HepG2 (cell line): ENCODE data around the gene MED22. TPM values are rescaled to one million over a fixed set of nuclear protein-coding genes. Genes with fewer than 3 reads are reported as not detected.
"Not testable (repeated sequence)": the region's sequence is repeated elsewhere in the genome, so short reads cannot be mapped to it uniquely, and the experiment has no call there.

Experiments
- ATAC-seq: fragments of 200-7000 bp; cut with Tn5 transposase; 3 replicates; pipeline ENCODE4 v1.9.1; 2020; ENCODE audit warnings: mild to moderate bottlenecking, moderate library complexity
- BruUV-seq: library from RNA; stranded (reverse); fragments of 400-500 nt; replicated peaks from 2 replicates; lab custom pipeline; 2021; lab: Mats Ljungman, UMichigan
- CTCF ChIA-PET: fragments of 300-600 bp; formaldehyde crosslinking; extraction: SDS; loops from one replicate; lab custom pipeline; 2021; ENCODE audit warnings: low total read pairs, inconsistent platforms, low intra/inter-chr PET ratio; lab: Yijun Ruan, JAX
- POLR2A ChIA-PET: fragments of 350-600 bp; sonication (Branson Sonifier 250); formaldehyde crosslinking; loops from one replicate; lab custom pipeline; 2020; ENCODE audit warnings: antibody characterized with exemption, inconsistent platforms; lab: Yijun Ruan, JAX
- DNase-seq: peaks from one replicate; pipeline ENCODE4 v3.0.0-alpha.2; 2015; ENCODE audit warnings: low spot score
- FAIRE-seq: peaks from 3 replicates; lab custom pipeline; 2011; peaks lifted over from hg19 to GRCh38; lab: Jason Lieb, UNC
- H2AFZ ChIP-seq: one replicate; pipeline ENCODE4 v1.6.1; 2011; ENCODE audit warnings: low read length, inconsistent platforms
- H3K27ac ChIP-seq: fragments of 300-600 bp; 3 replicates; pipeline ENCODE4 v1.8.0; 2011; ENCODE audit warnings: mixed run types, mild to moderate bottlenecking, mixed read lengths, low read length, inconsistent platforms; ENCODE audit not compliant: insufficient read depth; ENCODE audit errors: extremely low read length
- H3K27me3 ChIP-seq, 2 experiments: fragments of 200-600 bp in 1 of 2; 2 replicates in 1 of 2; 3 replicates in 1 of 2; pipeline versions ENCODE4 v1.6.0 to v1.8.0; 2011; ENCODE audit warnings: low read length in 2 of 2, mild to moderate bottlenecking in 2 of 2, moderate library complexity in 2 of 2, inconsistent platforms in 1 of 2; ENCODE audit not compliant: insufficient read depth in 2 of 2, control insufficient read depth in 1 of 2
- H3K36me3 ChIP-seq, 2 experiments: fragments of 200-600 bp in 1 of 2; replicated peaks in 1 of 2; 2 replicates in 1 of 2; 3 replicates in 1 of 2; pipeline versions ENCODE4 v1.5.1 to v1.8.0; 2011; ENCODE audit warnings: low read length in 2 of 2, inconsistent platforms in 1 of 2; ENCODE audit not compliant: insufficient read depth in 2 of 2, control insufficient read depth in 1 of 2
- H3K4me1 ChIP-seq: 2 replicates; pipeline ENCODE4 v1.5.1; 2012; ENCODE audit warnings: low read length, inconsistent platforms; ENCODE audit not compliant: insufficient read depth
- H3K4me2 ChIP-seq: 2 replicates; pipeline ENCODE4 v1.6.0; 2011; ENCODE audit warnings: low read depth, low read length, inconsistent platforms
- H3K4me3 ChIP-seq, 3 experiments: fragments of 200-600 bp in 1 of 3; sonication (generic), shearing (Covaris generic) in 1 of 3; replicated peaks in 1 of 3; 2 replicates each; pipeline ENCODE4 v1.5.1; 2011 to 2016; ENCODE audit warnings: low read length in 3 of 3, inconsistent platforms in 2 of 3, low read depth in 2 of 3, mild to moderate bottlenecking in 2 of 3, control low read depth in 1 of 3, mixed read lengths in 1 of 3; ENCODE audit not compliant: insufficient read depth in 1 of 3
- H3K79me2 ChIP-seq: one replicate; pipeline ENCODE4 v1.6.1; 2011; ENCODE audit warnings: low read length, inconsistent platforms; ENCODE audit not compliant: insufficient read depth
- H3K9ac ChIP-seq: 2 replicates; pipeline ENCODE4 v1.6.0; 2011; ENCODE audit warnings: mild to moderate bottlenecking, low read depth, low read length, inconsistent platforms; ENCODE audit not compliant: insufficient read depth
- H3K9me3 ChIP-seq: 2 replicates; pipeline ENCODE4 v1.5.1; 2012; ENCODE audit warnings: mild to moderate bottlenecking, low read length
- H4K20me1 ChIP-seq: 2 replicates; pipeline ENCODE4 v1.6.0; 2011; ENCODE audit warnings: inconsistent platforms, mild to moderate bottlenecking, low read length, moderate library complexity; ENCODE audit not compliant: insufficient read depth
- FOSL1 ChIP-seq: sonication (generic); formaldehyde crosslinking; IDR thresholded peaks from 2 replicates; pipeline ENCODE4 v1.9.0; 2021; ENCODE audit warnings: missing genetic modification reagents, borderline replicate concordance
- JUN ChIP-seq: sonication (generic); formaldehyde crosslinking; IDR thresholded peaks from 2 replicates; pipeline ENCODE4 v1.4.0; 2020; ENCODE audit warnings: mild to moderate bottlenecking, missing genetic modification reagents
- KDM3A ChIP-seq: IDR thresholded peaks from 2 replicates; pipeline ENCODE4 v1.6.1; 2018; ENCODE audit warnings: low read depth, missing compliant biosample characterization
- PHF8 ChIP-seq: sonication (generic); formaldehyde crosslinking; IDR thresholded peaks from 2 replicates; pipeline ENCODE4 v1.5.0; 2020; ENCODE audit warnings: missing genetic modification reagents
- ZIK1 ChIP-seq: sonication (generic); formaldehyde crosslinking; IDR thresholded peaks from 2 replicates; pipeline ENCODE4 v1.5.0; 2020; ENCODE audit warnings: mild to moderate bottlenecking, low read depth, missing genetic modification reagents, borderline replicate concordance
- ZNF33A ChIP-seq: sonication (generic); formaldehyde crosslinking; IDR thresholded peaks from 2 replicates; pipeline ENCODE4 v1.5.1; 2020; ENCODE audit warnings: missing genetic modification reagents, mild to moderate bottlenecking, moderate library complexity, borderline replicate concordance
- WGBS: methylation state at CpG from one replicate; pipeline ENCODE4 v1.1.6; 2017; ENCODE audit warnings: low lambda C conversion rate; 5-methylcytosine and 5-hydroxymethylcytosine counted together
- in situ Hi-C: cut with HindIII; loops from 2 replicates; pipeline ENCODE4 v1.10.0; 2017; ENCODE audit warnings: low pct_unique_long_range_greater_than_20kb; ENCODE audit not compliant: extremely low pct_ligation_motif_present
- intact Hi-C: fragments of 100-400 bp; cut with micrococcal nuclease; formaldehyde crosslinking; loops from one replicate; pipeline ENCODE4 v1.10.0; 2022; ENCODE audit not compliant: unreplicated experiment
- polyA plus RNA-seq, 8 experiments: library from polyadenylated mRNA; depleted of rRNA in 3 of 8; stranded (reverse) in 7 of 8; unstranded in 1 of 8; fragments of >200 nt; fragmentation: Illumina TruSeq in 4 of 8; extraction: Trizol in 4 of 8; gene quantifications; 2 replicates each; pipeline versions ENCODE4 v1.2.1 to v1.2.3, GENCODE V29; 2011 to 2016; ENCODE audit warnings: low read depth in 4 of 8, missing spikeins in 1 of 8, mixed read lengths in 1 of 8; ENCODE audit not compliant: insufficient read depth in 1 of 8
- total RNA-seq, 5 experiments: library from RNA; depleted of rRNA; stranded (reverse); fragments of >200 nt; fragmentation: Illumina TruSeq; extraction: Trizol; gene quantifications; 2 replicates each; pipeline ENCODE4 v1.2.3, GENCODE V29; 2016; ENCODE audit warnings: low read depth in 1 of 5

MED22 gene
- total and polyA plus RNA-seq, 2 of the 13 experiments (the other 11 are each of a cell fraction or from before 2014, with no cell fraction given): 15.8 to 22.1 TPM

GRCh38 chr9:133393399-133393798 lies 45.5 kb upstream of the MED22 start:
- Histone ChIP-seq H3K9ac (no peak overlapping the region), H3K4me1 (peaks cover 75% of the 10 kb centered on the region), H3K9me3 (no peaks in the 10 kb centered on the region), H2AFZ (no peak overlapping the region), H3K27me3 (no peaks in the 10 kb centered on the region), H3K4me2 (peak overlapping the region; percentile 65; the same call in 1 of the 2 replicates), H4K20me1 (no peaks in the 10 kb centered on the region), H3K36me3 (no peaks in the 10 kb centered on the region), H3K4me3 (no peak overlapping the region), H3K27ac (no peak overlapping the region), H3K79me2 (no peaks in the 10 kb centered on the region)
- ATAC-seq: no peak
- intact Hi-C loops (no loop called here), in situ Hi-C loops (no loop called here)
- no peak for DNase-seq
- 73% methylated on average over 3 of the region's 3 CpGs for WGBS
- ChIA-PET POLR2A (interaction anchor here (1.1 kb wide), 1 partner anchor 18 kb away, joined by 3 read pairs; no protein-coding TSS in a partner anchor), CTCF (no interaction called here)
- no TSS peak for BruUV-seq
- no peak for TF ChIP-seq KDM3A
- no peak for TF ChIP-seq ZIK1 (CRISPR knock-in tag)
- TF ChIP-seq ZNF33A (CRISPR knock-in tag): no peak
- no peak for TF ChIP-seq PHF8 (CRISPR knock-in tag)
- TF ChIP-seq JUN (CRISPR knock-in tag): no peak
- no peak for TF ChIP-seq FOSL1 (CRISPR knock-in tag)
- no peak for FAIRE-seq

GRCh38 chr9:133392308-133392707 lies 44.4 kb upstream of the MED22 start:
- in situ Hi-C loops, H2AFZ ChIP-seq, intact Hi-C loops, FAIRE-seq, H3K9me3 ChIP-seq, H3K79me2 ChIP-seq, H3K27me3 ChIP-seq, H4K20me1 ChIP-seq, H3K9ac ChIP-seq, DNase-seq, CTCF ChIA-PET, H3K36me3 ChIP-seq, ATAC-seq, BruUV-seq, H3K27ac ChIP-seq: not testable (repeated sequence)
- H3K4me1 ChIP-seq: peaks cover 78% of the 10 kb centered on the region
- POLR2A ChIA-PET: interaction anchor here (0.7 to 0.9 kb wide), 5 partner anchors 21 to 348 kb away, joined by 3 to 5 read pairs (median 4); partner anchors contain the start of gene ADAMTSL2
- WGBS: 0% methylated on average over 3 of the region's 3 CpGs
- H3K4me3 ChIP-seq: peak overlapping the region; percentile 19 to 61 (median 37); a peak in 3 of 6 replicates
- H3K4me2 ChIP-seq: peak overlapping the region; percentile 78
